ENCODE measurements around the gene CNTNAP2. TPM values are rescaled to one million over a fixed set of nuclear protein-coding genes. Genes with fewer than 3 reads are reported as not detected.
"Not testable (repeated sequence)": the region's sequence is repeated elsewhere in the genome, so short reads cannot be mapped to it uniquely, and the experiment has no call there.

Gene CNTNAP2
- total RNA-seq, 8 experiments from 2014 or later, result 0.05 to 27.0 (median 15.0) TPM

- Histone ChIP-seq H3K4me3 (no peak overlapping the region), H3K27ac (no peak overlapping the region), H3K4me1 (replicated peaks in 1 of 2) (peaks cover 0 to 3% of the 10 kb centered on the region in 2 donors)
- peak in 1 of 8 experiments; percentile 5 for ATAC-seq (replicated peaks in 6 of 8)
- WGBS, 10 experiments, result 8 to 80% (median 68%) methylated on average over 2 to 8 of the region's 8 CpGs
- in situ Hi-C loops (cut with MboI; ENCODE audit: low pct_unique_long_range_greater_than_20kb in 2 of 9, low sequenced_read_pairs in 9 of 9, unreplicated experiment in 9 of 9), result no loop called here
These were observed 1455.0 kb downstream of the CNTNAP2 start for GRCh38 chr7:147571436-147572185.

GRCh38 chr7:147578196-147578595 is 1461.6 kb downstream of the CNTNAP2 start:
- no peak for ATAC-seq (replicated peaks in 6 of 8)
- H3K4me1 ChIP-seq (replicated peaks in 1 of 2), result no peaks in the 10 kb centered on the region
- no peak overlapping the region for H3K27ac ChIP-seq
- in situ Hi-C loops (cut with MboI; ENCODE audit: low pct_unique_long_range_greater_than_20kb in 2 of 9, low sequenced_read_pairs in 9 of 9, unreplicated experiment in 9 of 9), result no loop called here
- no peak overlapping the region for H3K4me3 ChIP-seq
- 0 to 96% (median 63%) methylated on average over 1 to 3 of the region's 3 CpGs for WGBS, 10 experiments

- no peak overlapping the region for H3K4me3 ChIP-seq
- no peak overlapping the region for H3K27ac ChIP-seq
- 0 to 100% (median 66%) methylated on average over 1 of the region's 1 CpG for WGBS, 10 experiments
- in situ Hi-C loops (cut with MboI; ENCODE audit: low pct_unique_long_range_greater_than_20kb in 2 of 9, low sequenced_read_pairs in 9 of 9, unreplicated experiment in 9 of 9), result no loop called here
- no peaks in the 10 kb centered on the region for H3K4me1 ChIP-seq (replicated peaks in 1 of 2)
- no peak for ATAC-seq (replicated peaks in 6 of 8)
These were observed 1462.5 kb downstream of the CNTNAP2 start for GRCh38 chr7:147579148-147579547.

- 0 to 73% (median 39%) methylated on average over 1 to 5 of the region's 5 CpGs; no CpG with 5 or more reads in 1 of the 10 experiments for WGBS, 10 experiments
- H3K4me3 ChIP-seq, result no peak overlapping the region
- ATAC-seq (replicated peaks in 6 of 8), result no peak
- in situ Hi-C loops (cut with MboI; ENCODE audit: low pct_unique_long_range_greater_than_20kb in 2 of 9, low sequenced_read_pairs in 9 of 9, unreplicated experiment in 9 of 9), result no loop called here
- H3K27ac ChIP-seq, result no peak overlapping the region
- peaks cover 0 to 7% of the 10 kb centered on the region in 2 donors for H3K4me1 ChIP-seq (replicated peaks in 1 of 2)
These were observed 1468.2 kb downstream of the CNTNAP2 start for GRCh38 chr7:147584771-147585193.

GRCh38 chr7:147586110-147586509 is 1469.5 kb downstream of the CNTNAP2 start:
- H3K4me1 ChIP-seq (replicated peaks in 1 of 2), result peaks cover 0 to 7% of the 10 kb centered on the region in 2 donors
- H3K27ac ChIP-seq, result no peak overlapping the region
- no peak overlapping the region for H3K4me3 ChIP-seq
- no peak for ATAC-seq (replicated peaks in 6 of 8)
- in situ Hi-C loops (cut with MboI; ENCODE audit: low pct_unique_long_range_greater_than_20kb in 2 of 9, low sequenced_read_pairs in 9 of 9, unreplicated experiment in 9 of 9), result no loop called here
- 0 to 63% (median 7%) methylated on average over 1 of the region's 1 CpG; no CpG with 5 or more reads in 2 of the 10 experiments for WGBS, 10 experiments

- in situ Hi-C loops (cut with MboI; ENCODE audit: low pct_unique_long_range_greater_than_20kb in 2 of 9, low sequenced_read_pairs in 9 of 9, unreplicated experiment in 9 of 9), result no loop called here
- WGBS, 10 experiments, result no CpG with 5 or more reads among the region's 1 CpG
- peaks cover 0 to 7% of the 10 kb centered on the region in 2 donors for H3K4me1 ChIP-seq (replicated peaks in 1 of 2)
- no peak overlapping the region for H3K4me3 ChIP-seq
- ATAC-seq (replicated peaks in 6 of 8), result no peak
- H3K27ac ChIP-seq, result no peak overlapping the region
These were observed 1469.9 kb downstream of the CNTNAP2 start for GRCh38 chr7:147586526-147586925.

- no peaks in the 10 kb centered on the region for H3K4me1 ChIP-seq (replicated peaks in 1 of 2)
- in situ Hi-C loops (cut with MboI; ENCODE audit: low pct_unique_long_range_greater_than_20kb in 2 of 9, low sequenced_read_pairs in 9 of 9, unreplicated experiment in 9 of 9), result no loop called here
- H3K27ac ChIP-seq, result no peak overlapping the region
- ATAC-seq (replicated peaks in 6 of 8), result no peak
- 19 to 100% (median 80%) methylated on average over 1 to 2 of the region's 2 CpGs; no CpG with 5 or more reads in 1 of the 10 experiments for WGBS, 10 experiments
- no peak overlapping the region for H3K4me3 ChIP-seq
These were observed 1476.9 kb downstream of the CNTNAP2 start for GRCh38 chr7:147593271-147594057.

- H3K4me3 ChIP-seq, result no peak overlapping the region
- no peak overlapping the region for H3K27ac ChIP-seq
- in situ Hi-C loops (cut with MboI; ENCODE audit: low pct_unique_long_range_greater_than_20kb in 2 of 9, low sequenced_read_pairs in 9 of 9, unreplicated experiment in 9 of 9), result no loop called here
- 0 to 100% (median 72%) methylated on average over 1 of the region's 1 CpG; no CpG with 5 or more reads in 2 of the 10 experiments for WGBS, 10 experiments
- H3K4me1 ChIP-seq (replicated peaks in 1 of 2), result no peaks in the 10 kb centered on the region
- peak in 3 of 8 experiments; percentile 36 to 44 (median 44) for ATAC-seq (replicated peaks in 6 of 8)
These were observed 1478.4 kb downstream of the CNTNAP2 start for GRCh38 chr7:147595042-147595441.

- in situ Hi-C loops (cut with MboI; ENCODE audit: low pct_unique_long_range_greater_than_20kb in 2 of 9, low sequenced_read_pairs in 9 of 9, unreplicated experiment in 9 of 9); ATAC-seq (replicated peaks in 6 of 8); H3K4me3 ChIP-seq; H3K27ac ChIP-seq; H3K4me1 ChIP-seq (replicated peaks in 1 of 2): not testable (repeated sequence)
- 0 to 100% (median 57%) methylated on average over 1 to 2 of the region's 2 CpGs; no CpG with 5 or more reads in 3 of the 10 experiments for WGBS, 10 experiments
These were observed 1482.1 kb downstream of the CNTNAP2 start for GRCh38 chr7:147598687-147599086.

- ATAC-seq (replicated peaks in 6 of 8), result peak in 4 of 8 experiments; percentile 32 to 74 (median 45)
- peaks cover 15 to 20% of the 10 kb centered on the region in 2 donors for H3K4me1 ChIP-seq (replicated peaks in 1 of 2)
- no peak overlapping the region for H3K27ac ChIP-seq
- in situ Hi-C loops (cut with MboI; ENCODE audit: low pct_unique_long_range_greater_than_20kb in 2 of 9, low sequenced_read_pairs in 9 of 9, unreplicated experiment in 9 of 9), result no loop called here
- WGBS, 10 experiments, result 0 to 46% (median 24%) methylated on average over 1 to 4 of the region's 4 CpGs; no CpG with 5 or more reads in 2 of the 10 experiments
- no peak overlapping the region for H3K4me3 ChIP-seq
These were observed 1488.7 kb downstream of the CNTNAP2 start for GRCh38 chr7:147605323-147605722.

GRCh38 chr7:147607157-147607800 is 1490.7 kb downstream of the CNTNAP2 start:
- peak overlapping the region in 1 of 2 donors; percentile 21 for H3K27ac ChIP-seq
- peak in 1 of 8 experiments; percentile 27 for ATAC-seq (replicated peaks in 6 of 8)
- in situ Hi-C loops (cut with MboI; ENCODE audit: low pct_unique_long_range_greater_than_20kb in 2 of 9, low sequenced_read_pairs in 9 of 9, unreplicated experiment in 9 of 9), result no loop called here
- 0 to 56% (median 29%) methylated on average over 2 to 5 of the region's 5 CpGs for WGBS, 10 experiments
- H3K4me3 ChIP-seq, result no peak overlapping the region
- H3K4me1 ChIP-seq (replicated peaks in 1 of 2), result peaks cover 15 to 26% of the 10 kb centered on the region in 2 donors

GRCh38 chr7:147611431-147611830 is 1494.8 kb downstream of the CNTNAP2 start:
- Histone ChIP-seq H3K4me3 (no peak overlapping the region), H3K27ac (no peak overlapping the region), H3K4me1 (replicated peaks in 1 of 2) (peaks cover 12 to 24% of the 10 kb centered on the region in 2 donors)
- 0 to 100% (median 55%) methylated on average over 1 of the region's 1 CpG; no CpG with 5 or more reads in 1 of the 10 experiments for WGBS, 10 experiments
- in situ Hi-C loops (cut with MboI; ENCODE audit: low pct_unique_long_range_greater_than_20kb in 2 of 9, low sequenced_read_pairs in 9 of 9, unreplicated experiment in 9 of 9), result no loop called here
- peak in 1 of 8 experiments; percentile 21 for ATAC-seq (replicated peaks in 6 of 8)

GRCh38 chr7:147635288-147635687 is 1518.7 kb downstream of the CNTNAP2 start:
- H3K27ac ChIP-seq, result no peak overlapping the region
- 0 to 100% (median 66%) methylated on average over 1 to 3 of the region's 3 CpGs; no CpG with 5 or more reads in 2 of the 10 experiments for WGBS, 10 experiments
- in situ Hi-C loops (cut with MboI; ENCODE audit: low pct_unique_long_range_greater_than_20kb in 2 of 9, low sequenced_read_pairs in 9 of 9, unreplicated experiment in 9 of 9), result no loop called here
- peaks cover 0 to 9% of the 10 kb centered on the region in 2 donors for H3K4me1 ChIP-seq (replicated peaks in 1 of 2)
- ATAC-seq (replicated peaks in 6 of 8), result no peak
- H3K4me3 ChIP-seq, result no peak overlapping the region
